ENCODE data around the gene NCOA7.
"Not testable (repeated sequence)": the region's sequence is repeated elsewhere in the genome, so short reads cannot be mapped to it uniquely, and the experiment has no call there.

Gene NCOA7

GRCh38 chr6:125926711-125927110 lies 136.0 kb downstream of the NCOA7 start:
- no peak for DNase-seq

- DNase-seq, result no peak
These were observed 137.0 kb downstream of the NCOA7 start for GRCh38 chr6:125927761-125928160.

GRCh38 chr6:125930765-125931418 lies 140.1 kb downstream of the NCOA7 start:
- DNase-seq, result no peak

- DNase-seq, result no peak
These were observed 141.1 kb downstream of the NCOA7 start for GRCh38 chr6:125931733-125932450.

- DNase-seq, result no peak
These were observed 141.7 kb downstream of the NCOA7 start for GRCh38 chr6:125932451-125932795.

GRCh38 chr6:125935520-125935919 lies 144.8 kb downstream of the NCOA7 start:
- DNase-seq, result not testable (repeated sequence)

- DNase-seq, result no peak
These were observed 148.3 kb downstream of the NCOA7 start for GRCh38 chr6:125939026-125939425.

- no peak for DNase-seq
These were observed 149.0 kb downstream of the NCOA7 start for GRCh38 chr6:125939791-125940190.

- DNase-seq, result no peak
These were observed 149.7 kb downstream of the NCOA7 start for GRCh38 chr6:125940247-125941041.

GRCh38 chr6:125942672-125943527 lies 152.1 kb downstream of the NCOA7 start:
- DNase-seq, result no peak

GRCh38 chr6:125943528-125944433 lies 153.0 kb downstream of the NCOA7 start:
- DNase-seq, result no peak

GRCh38 chr6:125944434-125944816 lies 153.7 kb downstream of the NCOA7 start:
- no peak for DNase-seq

- DNase-seq, result no peak
These were observed 154.1 kb downstream of the NCOA7 start for GRCh38 chr6:125944896-125945295.

- no peak for DNase-seq
These were observed 154.8 kb downstream of the NCOA7 start for GRCh38 chr6:125945378-125946141.

GRCh38 chr6:125947615-125948014 lies 156.9 kb downstream of the NCOA7 start:
- DNase-seq, result no peak

GRCh38 chr6:125948455-125948854 lies 157.7 kb downstream of the NCOA7 start:
- no peak for DNase-seq

- DNase-seq, result no peak
These were observed 158.3 kb downstream of the NCOA7 start for GRCh38 chr6:125949069-125949468.

GRCh38 chr6:125950293-125950692 lies 159.5 kb downstream of the NCOA7 start:
- DNase-seq, result no peak

GRCh38 chr6:125950716-125951115 lies 160.0 kb downstream of the NCOA7 start:
- DNase-seq, result not testable (repeated sequence)

- no peak for DNase-seq
These were observed 160.6 kb downstream of the NCOA7 start for GRCh38 chr6:125951323-125951722.

Data from stimulated activated CD8-positive, alpha-beta memory T cell treated with anti-CD3 and anti-CD28 coated beads, Interleukin-4, amount 100 ng/mL, for 48 hours (primary cell).